Activated CD8-positive, alpha-beta memory T cell treated with anti-CD3 and anti-CD28 coated beads, Interleukin-2, amount 50 U/mL, for 4 hours (primary cell): ENCODE results near the gene GRID2IP.

Experiments used
- DNase-seq: peaks from one replicate; pipeline ENCODE4 v3.0.0-alpha.2; 2020

Gene GRID2IP

GRCh38 chr7:6513541-6513940 is 37.7 kb downstream of the GRID2IP start:
- DNase-seq = no peak

GRCh38 chr7:6512892-6513291 is 38.4 kb downstream of the GRID2IP start:
- DNase-seq = no peak

- no peak for DNase-seq
These were observed 40.7 kb downstream of the GRID2IP start for GRCh38 chr7:6510476-6511133.

- DNase-seq = no peak
These were observed 42.3 kb downstream of the GRID2IP start for GRCh38 chr7:6508950-6509349.

GRCh38 chr7:6508539-6508938 is 42.7 kb downstream of the GRID2IP start:
- DNase-seq = no peak

- no peak for DNase-seq
These were observed 43.4 kb downstream of the GRID2IP start for GRCh38 chr7:6507906-6508305.

- DNase-seq = no peak
These were observed 45.3 kb downstream of the GRID2IP start for GRCh38 chr7:6505685-6506559.

GRCh38 chr7:6504996-6505395 is 46.3 kb downstream of the GRID2IP start:
- DNase-seq = no peak

- DNase-seq = no peak
These were observed 48.4 kb downstream of the GRID2IP start for GRCh38 chr7:6502886-6503285.

- no peak for DNase-seq
These were observed 49.4 kb downstream of the GRID2IP start for GRCh38 chr7:6501586-6502564.

- DNase-seq = no peak
These were observed 50.6 kb downstream of the GRID2IP start for GRCh38 chr7:6500691-6501090.

GRCh38 chr7:6497994-6498393 is 53.3 kb downstream of the GRID2IP start:
- no peak for DNase-seq

GRCh38 chr7:6497637-6497905 is 53.7 kb downstream of the GRID2IP start:
- no peak for DNase-seq

GRCh38 chr7:6496842-6497636 is 54.2 kb downstream of the GRID2IP start:
- no peak for DNase-seq

- no peak for DNase-seq
These were observed 55.5 kb downstream of the GRID2IP start for GRCh38 chr7:6495597-6496262.

GRCh38 chr7:6494365-6494764 is 56.9 kb downstream of the GRID2IP start:
- no peak for DNase-seq

GRCh38 chr7:6491194-6491593 is 60.1 kb downstream of the GRID2IP start:
- DNase-seq = no peak

GRCh38 chr7:6489612-6490011 is 61.6 kb downstream of the GRID2IP start:
- no peak for DNase-seq

GRCh38 chr7:6487184-6487545 is 64.1 kb downstream of the GRID2IP start:
- no peak for DNase-seq

GRCh38 chr7:6486438-6487183 is 64.7 kb downstream of the GRID2IP start:
- no peak for DNase-seq

- DNase-seq = no peak
These were observed 68.5 kb downstream of the GRID2IP start for GRCh38 chr7:6482743-6483119.
